Astrocyte of the spinal cord (primary cell): Measurements from ENCODE around the gene THEMIS2.

ENCODE experiments used
- DNase-seq: peaks from one replicate; pipeline ENCODE4 v3.0.0; 2011; ENCODE audit warnings: low read depth, low spot score
- H3K4me3 ChIP-seq: 2 replicates; pipeline ENCODE4 v1.5.1; 2011; ENCODE audit warnings: low read depth, mild to moderate bottlenecking, low read length, moderate library complexity
- CTCF ChIP-seq: IDR thresholded peaks from 2 replicates; pipeline ENCODE4 v1.5.1; 2012; ENCODE audit warnings: low read depth, mild to moderate bottlenecking, low read length, inconsistent platforms
- in situ Hi-C: cut with HindIII; loops from 2 replicates; pipeline ENCODE4 v1.10.0; 2017; ENCODE audit warnings: low sequenced_read_pairs

Gene THEMIS2

GRCh38 chr1:27885114-27885528, 12.8 kb downstream of the THEMIS2 start:
- in situ Hi-C loops = no loop called here
- no peak for DNase-seq
- no peak overlapping the region for H3K4me3 ChIP-seq
- no peak for TF ChIP-seq CTCF

- no peak for DNase-seq
- TF ChIP-seq CTCF = no peak
- in situ Hi-C loops = no loop called here
- no peak overlapping the region for H3K4me3 ChIP-seq
Observed at GRCh38 chr1:27885621-27886352, 13.4 kb downstream of the THEMIS2 start.

GRCh38 chr1:27886353-27886679, 14.0 kb downstream of the THEMIS2 start:
- TF ChIP-seq CTCF = no peak
- in situ Hi-C loops = no loop called here
- H3K4me3 ChIP-seq = no peak overlapping the region
- DNase-seq = no peak

- DNase-seq = no peak
- in situ Hi-C loops = no loop called here
Observed at GRCh38 chr1:27886744-27887143, 14.4 kb downstream of the THEMIS2 start.

GRCh38 chr1:27887215-27888021, 15.1 kb downstream of the THEMIS2 start:
- DNase-seq = no peak
- in situ Hi-C loops = no loop called here
- no peak overlapping the region for H3K4me3 ChIP-seq

More at GRCh38 chr1:27886744-27887143, 14.4 kb downstream of the THEMIS2 start:
- TF ChIP-seq CTCF = no peak
- H3K4me3 ChIP-seq = no peak overlapping the region

GRCh38 chr1:27889506-27889905, 17.2 kb downstream of the THEMIS2 start:
- no peak for DNase-seq
- in situ Hi-C loops = no loop called here
- no peak overlapping the region for H3K4me3 ChIP-seq
- TF ChIP-seq CTCF = no peak

More at GRCh38 chr1:27887215-27888021, 15.1 kb downstream of the THEMIS2 start:
- TF ChIP-seq CTCF = no peak
